Endothelial cell of umbilical vein (primary cell): ENCODE results near the gene ACAT2. TPM values are rescaled to one million over a fixed set of nuclear protein-coding genes. Genes with fewer than 3 reads are reported as not detected.
"Not testable (repeated sequence)": the region's sequence is repeated elsewhere in the genome, so short reads cannot be mapped to it uniquely, and the experiment has no call there.

Experiments
- BruUV-seq: library from RNA; stranded (reverse); fragments of 400-500 nt; replicated peaks from 2 replicates; lab custom pipeline; 2021; lab: Mats Ljungman, UMichigan
- CTCF ChIA-PET: fragments of 300-600, 350-600 bp; sonication (Branson Sonifier 250); formaldehyde crosslinking; loops from one replicate; lab custom pipeline; 2021; ENCODE audit warnings: antibody characterized with exemption, inconsistent platforms; lab: Charles Lee
- POLR2A ChIA-PET: fragments of 300-600, 350-600 bp; sonication (Branson Sonifier 250); formaldehyde crosslinking; loops from one replicate; lab custom pipeline; 2021; ENCODE audit warnings: antibody characterized with exemption, inconsistent platforms; lab: Charles Lee
- DNase-seq: peaks from one replicate; pipeline ENCODE4 v3.0.0-alpha.2; 2011; ENCODE audit warnings: low read depth, low spot score
- FAIRE-seq: peaks from 2 replicates; lab custom pipeline; 2011; peaks lifted over from hg19 to GRCh38; lab: Jason Lieb, UNC
- H2AFZ ChIP-seq: 2 replicates; pipeline ENCODE4 v1.6.0; 2012; ENCODE audit warnings: low read depth, low read length, control low read depth, inconsistent platforms
- H3K27ac ChIP-seq: 2 replicates; pipeline ENCODE4 v1.5.1; 2011; ENCODE audit warnings: low read depth, mild to moderate bottlenecking, control low read depth, low read length, moderate library complexity; ENCODE audit not compliant: insufficient read depth
- H3K27me3 ChIP-seq, 2 experiments: 2 replicates each; pipeline versions ENCODE4 v1.6.0 to v1.6.1; 2011; ENCODE audit warnings: low read length in 2 of 2, mixed read lengths in 1 of 2; ENCODE audit not compliant: control insufficient read depth in 2 of 2, insufficient read depth in 2 of 2
- H3K36me3 ChIP-seq, 2 experiments: 2 replicates in 1 of 2; 3 replicates in 1 of 2; pipeline ENCODE4 v1.5.1; 2011; ENCODE audit warnings: low read length in 2 of 2, mild to moderate bottlenecking in 1 of 2, moderate library complexity in 1 of 2; ENCODE audit not compliant: control insufficient read depth in 2 of 2, insufficient read depth in 2 of 2; ENCODE audit errors: extremely low read depth in 1 of 2
- H3K4me1 ChIP-seq: 3 replicates; pipeline ENCODE4 v1.5.1; 2011; ENCODE audit warnings: mild to moderate bottlenecking, low read length; ENCODE audit not compliant: control insufficient read depth, insufficient read depth; ENCODE audit errors: extremely low read depth
- H3K4me2 ChIP-seq: 2 replicates; pipeline ENCODE4 v1.6.1; 2011; ENCODE audit warnings: low read length, control low read depth, mixed read lengths; ENCODE audit not compliant: insufficient read depth
- H3K4me3 ChIP-seq, 3 experiments: fragments of 200-600 bp in 1 of 3; sonication (generic), shearing (Covaris generic) in 1 of 3; replicated peaks in 1 of 3; 2 replicates each; pipeline ENCODE4 v1.5.1; 2011 to 2016; ENCODE audit warnings: control low read depth in 3 of 3, low read length in 3 of 3, mild to moderate bottlenecking in 2 of 3, inconsistent platforms in 1 of 3, low read depth in 1 of 3, moderate library complexity in 1 of 3; ENCODE audit not compliant: insufficient read depth in 1 of 3
- H3K79me2 ChIP-seq: 2 replicates; pipeline ENCODE4 v1.6.0; 2012; ENCODE audit warnings: low read length, inconsistent platforms; ENCODE audit not compliant: control insufficient read depth, insufficient read depth
- H3K9ac ChIP-seq: replicated peaks from 2 replicates; pipeline ENCODE3; 2011; ENCODE audit warnings: low read length, control low read depth; ENCODE audit not compliant: insufficient read depth; ENCODE audit errors: extremely low read depth
- H3K9me1 ChIP-seq: replicated peaks from 3 replicates; pipeline ENCODE4 v1.6.0; 2011; ENCODE audit warnings: mild to moderate bottlenecking, low read length; ENCODE audit not compliant: control insufficient read depth, insufficient read depth; ENCODE audit errors: extremely low read depth
- H3K9me3 ChIP-seq: replicated peaks from 2 replicates; pipeline ENCODE4 v1.5.1; 2012; ENCODE audit warnings: low read length, inconsistent platforms; ENCODE audit not compliant: control insufficient read depth, insufficient read depth
- H4K20me1 ChIP-seq: replicated peaks from 2 replicates; pipeline ENCODE3; 2011; ENCODE audit warnings: mild to moderate bottlenecking, low read length; ENCODE audit not compliant: control insufficient read depth, insufficient read depth; ENCODE audit errors: extremely low read depth
- CTCF ChIP-seq, 2 donors: IDR thresholded peaks; 1 replicate in 1 of 2; 2 replicates in 1 of 2; pipeline ENCODE4 v1.5.1; 2011; ENCODE audit warnings: low read length in 2 of 2, mild to moderate bottlenecking in 2 of 2, moderate library complexity in 2 of 2, control low read depth in 1 of 2, inconsistent platforms in 1 of 2, low read depth in 1 of 2; ENCODE audit not compliant: insufficient read depth in 1 of 2; ENCODE audit errors: extremely low read depth in 1 of 2
- EZH2 ChIP-seq: IDR thresholded peaks from 2 replicates; pipeline ENCODE4 v1.6.1; 2012; ENCODE audit warnings: borderline replicate concordance, low read depth, mild to moderate bottlenecking, moderate library complexity, low read length, inconsistent platforms; ENCODE audit not compliant: severe bottlenecking
- FOS ChIP-seq: IDR thresholded peaks from 2 replicates; pipeline ENCODE4 v1.6.1; 2011; ENCODE audit warnings: mild to moderate bottlenecking, low read length, moderate library complexity, borderline replicate concordance; ENCODE audit not compliant: insufficient read depth
- GATA2 ChIP-seq: IDR thresholded peaks from 2 replicates; pipeline ENCODE4 v1.7.0; 2011; ENCODE audit warnings: low read depth, mild to moderate bottlenecking, moderate library complexity, mixed read lengths, low read length; ENCODE audit not compliant: insufficient read length, insufficient read depth
- JUN ChIP-seq: IDR thresholded peaks from 2 replicates; pipeline ENCODE4 v1.6.1; 2011; ENCODE audit warnings: borderline replicate concordance, low read depth; ENCODE audit not compliant: insufficient read length, insufficient read depth
- MAX ChIP-seq: IDR thresholded peaks from 2 replicates; pipeline ENCODE4 v1.6.1; 2011; ENCODE audit not compliant: insufficient read depth, insufficient read length
- MYC ChIP-seq: IDR thresholded peaks from one replicate; pipeline ENCODE4 v1.6.1; 2011; ENCODE audit warnings: mild to moderate bottlenecking, low read depth, low read length
- POLR2A ChIP-seq: IDR thresholded peaks from 2 replicates; pipeline ENCODE4 v1.6.1; 2012; ENCODE audit warnings: low read depth, mild to moderate bottlenecking, control low read depth, low read length
- POLR2AphosphoS5 ChIP-seq: IDR thresholded peaks from 2 replicates; pipeline ENCODE4 v1.6.1; 2012; ENCODE audit warnings: low read depth, mild to moderate bottlenecking, control low read depth, low read length, moderate library complexity; ENCODE audit not compliant: insufficient read depth
- dilution Hi-C: fragments of 300-500 bp; cut with MboI; formaldehyde crosslinking; loops from one replicate; pipeline ENCODE4 v1.15.0; 2019; ENCODE audit warnings: low sequenced_read_pairs; ENCODE audit not compliant: extremely low pct_ligation_motif_present
- intact Hi-C: fragments of 100-400 bp; cut with micrococcal nuclease; formaldehyde crosslinking; loops from one replicate; pipeline ENCODE4 v1.10.0; 2022
- polyA plus RNA-seq, 4 experiments: library from polyadenylated mRNA; depleted of rRNA in 3 of 4; stranded (reverse) in 3 of 4; unstranded in 1 of 4; fragments of >200 nt; gene quantifications; 2 replicates each; pipeline versions ENCODE4 v1.2.1 to v1.2.3, GENCODE V29; 2011 to 2012; ENCODE audit warnings: missing spikeins in 1 of 4
- total RNA-seq: library from RNA; stranded (reverse); gene quantifications from 2 replicates; pipeline ENCODE4 v1.2.3, GENCODE V29; 2021

Gene ACAT2
- total and polyA plus RNA-seq, 2 donors (not counting 3 experiments of a cell fraction or from before 2014, with no cell fraction given) = 44.6 to 114 TPM

- H3K27ac ChIP-seq = no peak overlapping the region
- ChIA-PET POLR2A (no interaction called here), CTCF (no interaction called here)
- H3K79me2 ChIP-seq = peaks cover 43% of the 10 kb centered on the region
- no peak for TF ChIP-seq POLR2AphosphoS5
- no peak for TF ChIP-seq JUN
- TF ChIP-seq FOS = no peak
- TF ChIP-seq MYC = no peak
- TF ChIP-seq GATA2 = no peak
- TF ChIP-seq EZH2 = no peak
- TF ChIP-seq MAX = no peak
- no peak for TF ChIP-seq CTCF (IDR thresholded peaks at IDR 0.05; ENCODE audit: extremely low read depth in 1 of 2, insufficient read depth in 1 of 2, low read depth in 1 of 2, low read length in 2 of 2)
- TF ChIP-seq POLR2A = no peak
- H3K9ac ChIP-seq = no peak overlapping the region
- no peak for DNase-seq
- H4K20me1 ChIP-seq = peaks cover 8% of the 10 kb centered on the region
- dilution Hi-C loops = no loop called here
- H3K27me3 ChIP-seq = no peaks in the 10 kb centered on the region
- H3K4me3 ChIP-seq = no peak overlapping the region
- H2AFZ ChIP-seq = no peak overlapping the region
- no peak overlapping the region for H3K4me2 ChIP-seq
- peaks cover 14% of the 10 kb centered on the region for H3K4me1 ChIP-seq
- no TSS peak for BruUV-seq
- H3K9me1 ChIP-seq = no peaks in the 10 kb centered on the region
- H3K36me3 ChIP-seq = no peaks in the 10 kb centered on the region
- intact Hi-C loops = no loop called here
- no peak for FAIRE-seq
- no peaks in the 10 kb centered on the region for H3K9me3 ChIP-seq
Observed at GRCh38 chr6:159724778-159725177, 37.1 kb upstream of the ACAT2 start.

GRCh38 chr6:159725208-159725607 lies 36.6 kb upstream of the ACAT2 start:
- CTCF ChIA-PET, dilution Hi-C loops, H3K9me1 ChIP-seq, H3K4me3 ChIP-seq, intact Hi-C loops, H3K9me3 ChIP-seq, H2AFZ ChIP-seq, H3K36me3 ChIP-seq, FAIRE-seq, H3K27ac ChIP-seq, DNase-seq, H3K4me2 ChIP-seq, H3K9ac ChIP-seq, H3K27me3 ChIP-seq, BruUV-seq: not testable (repeated sequence)
- Histone ChIP-seq H4K20me1 (peaks cover 10% of the 10 kb centered on the region), H3K4me1 (peaks cover 17% of the 10 kb centered on the region), H3K79me2 (peaks cover 48% of the 10 kb centered on the region)
- POLR2A ChIA-PET = interaction anchor here (0.6 kb wide), 1 partner anchor 80 kb away, joined by 4 read pairs; no protein-coding TSS in a partner anchor
